GM19193 (cell line): Measurements from ENCODE around the gene CRNKL1.

Experiments
- POLR2A ChIP-seq: IDR thresholded peaks from 4 replicates; pipeline ENCODE4 v1.6.1; 2011; ENCODE audit not compliant: insufficient read depth, insufficient read length; ENCODE audit errors: extremely low read depth

Gene CRNKL1

DNA sequence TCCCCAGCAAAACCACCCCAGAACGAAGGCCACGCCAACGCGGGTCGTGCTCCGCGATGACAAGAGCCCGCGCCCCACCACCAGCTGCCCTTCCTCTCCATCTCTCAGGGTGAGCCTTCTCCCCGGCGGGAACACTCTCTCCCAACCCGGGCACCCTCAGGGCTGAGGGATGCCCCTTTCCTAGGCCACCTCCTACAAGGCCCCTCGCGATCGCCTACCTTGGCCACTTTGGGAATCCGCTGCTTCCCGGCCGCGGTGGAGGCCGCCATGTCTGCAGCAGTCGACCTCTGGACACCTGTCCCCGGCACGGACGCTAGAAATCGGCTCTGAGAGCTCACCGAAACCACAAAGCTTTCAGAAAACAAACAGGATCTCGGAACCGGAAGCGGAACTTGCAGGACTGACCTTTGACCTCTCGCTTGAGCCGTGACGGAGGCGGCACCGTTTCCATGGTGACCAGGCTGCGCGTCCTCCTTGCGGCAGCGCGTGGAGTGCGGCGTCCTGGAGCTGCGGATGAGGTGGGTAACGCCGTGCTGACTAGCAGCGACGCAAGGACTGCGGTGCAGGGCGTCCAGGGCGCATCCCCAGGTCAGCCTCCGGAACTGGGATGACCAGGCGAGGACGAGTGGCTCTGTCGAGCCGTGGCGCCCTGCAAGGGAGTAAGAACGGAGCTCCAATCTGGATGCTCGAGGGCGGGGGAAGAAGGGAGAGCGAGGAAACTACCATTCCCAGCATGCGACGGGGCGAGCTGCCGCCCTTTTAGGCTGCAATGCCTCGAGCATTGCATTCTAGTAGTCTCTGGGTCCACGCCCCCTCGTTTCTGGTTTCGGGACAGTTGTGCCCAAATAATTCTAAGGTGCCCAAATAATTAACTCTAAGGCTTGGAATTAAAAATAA lies at the start of gene CRNKL1, which contains the start of gene CFAP61:
CRNKL1 (minus strand) TSS at position 393 of the 897 bp plus-strand sequence; CDS start at position 269, 124 bp downstream.
CFAP61 (plus strand) TSS at position 459 of the 897 bp plus-strand sequence. CDS start 4,122 bp downstream, outside the sequence.
- TF ChIP-seq POLR2A: peak; percentile 86

DNA sequence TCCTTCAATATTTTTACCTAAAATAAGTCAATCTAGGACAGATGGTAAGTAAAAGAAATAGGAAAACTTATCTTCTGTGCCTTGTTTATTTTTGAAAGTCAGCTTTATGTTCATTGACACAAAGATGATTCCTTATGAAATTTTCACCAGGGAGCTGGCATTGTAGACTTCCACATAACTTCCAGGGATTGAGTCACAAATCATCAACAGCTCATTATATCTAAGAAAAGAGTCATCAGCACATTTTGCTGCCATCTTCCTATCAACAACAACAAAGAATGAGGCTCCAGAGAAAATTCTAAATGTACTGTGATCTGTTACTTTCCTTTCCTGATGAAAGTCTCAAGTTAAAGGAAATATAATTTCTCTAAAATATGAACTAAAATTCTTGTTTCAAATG lies 48.6 kb upstream of the CRNKL1 start:
- TF ChIP-seq POLR2A: no peak

DNA sequence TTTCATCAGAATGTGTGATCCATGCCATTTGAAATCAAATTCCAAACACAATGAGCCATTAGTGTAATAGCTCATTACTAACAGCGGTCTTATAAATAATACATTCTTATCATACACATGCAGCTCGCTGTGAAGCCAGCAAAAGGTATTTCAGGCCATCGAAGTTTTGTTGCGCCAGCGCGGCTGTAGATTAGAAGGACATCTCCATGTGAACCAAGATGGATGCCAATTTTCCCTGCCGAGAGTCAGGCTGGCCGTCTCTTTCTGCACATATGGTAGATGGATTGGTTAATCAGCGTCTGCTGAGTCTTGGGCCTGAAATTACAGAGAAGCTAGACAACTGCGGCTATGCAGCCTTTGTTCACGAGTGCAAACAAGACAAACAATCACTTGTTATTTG lies 44.2 kb upstream of the CRNKL1 start:
- TF ChIP-seq POLR2A: no peak

DNA sequence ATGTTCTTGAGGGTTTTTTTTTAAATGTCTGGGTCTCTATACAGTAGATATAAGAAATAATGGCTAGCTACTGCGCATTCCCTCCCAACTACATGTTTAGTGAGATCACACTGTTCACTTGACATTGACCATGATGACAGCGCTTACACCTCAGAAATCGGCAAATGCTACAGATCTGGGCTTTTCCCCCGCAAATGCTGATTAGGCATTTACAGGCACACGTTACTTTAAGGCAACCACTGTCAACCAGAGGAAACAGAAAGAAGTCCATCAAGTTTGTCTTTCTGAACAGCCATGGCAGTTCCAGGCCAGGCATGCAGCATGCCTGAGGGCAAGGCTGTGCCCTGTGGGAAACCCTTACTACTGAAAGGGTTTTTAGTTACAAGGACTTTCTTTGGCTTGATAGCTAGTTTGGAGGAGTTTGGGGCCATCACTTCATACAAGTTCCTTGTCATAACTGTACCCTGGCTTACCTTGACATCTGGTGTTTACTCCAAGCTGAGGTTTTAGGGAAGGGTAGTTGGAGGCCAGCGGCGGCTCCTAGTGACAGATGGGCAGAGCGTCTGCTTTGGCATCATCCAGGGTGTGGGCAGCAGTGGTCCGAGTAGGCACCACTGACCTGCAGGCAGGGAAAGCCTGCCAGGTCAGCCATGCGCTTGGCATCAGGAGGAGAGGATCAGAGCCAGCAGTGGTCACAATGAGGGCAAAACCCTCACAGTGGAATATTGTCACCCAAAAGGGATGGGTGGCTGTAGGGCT lies 43.0 kb upstream of the CRNKL1 start:
- TF ChIP-seq POLR2A: no peak

DNA sequence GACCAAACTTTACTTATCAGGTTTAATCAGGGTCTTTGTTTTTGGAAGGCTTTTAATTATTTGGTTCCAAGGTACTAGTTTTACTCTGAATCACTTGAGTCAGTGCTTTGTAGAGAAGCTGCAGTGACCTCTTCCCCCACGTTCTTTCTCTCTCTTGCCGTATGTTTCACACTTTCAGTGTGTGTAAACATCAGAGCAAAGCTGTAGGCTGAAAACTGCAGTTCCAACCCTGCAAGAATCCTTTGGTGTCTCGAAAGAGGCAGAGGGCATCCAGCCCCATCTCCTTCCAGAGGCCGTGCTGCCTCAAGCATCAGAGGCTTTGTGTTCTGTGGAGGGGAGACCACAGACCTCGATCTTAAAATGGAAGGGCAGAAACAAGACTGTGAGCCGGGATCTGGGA lies 42.1 kb upstream of the CRNKL1 start:
- TF ChIP-seq POLR2A: no peak

DNA sequence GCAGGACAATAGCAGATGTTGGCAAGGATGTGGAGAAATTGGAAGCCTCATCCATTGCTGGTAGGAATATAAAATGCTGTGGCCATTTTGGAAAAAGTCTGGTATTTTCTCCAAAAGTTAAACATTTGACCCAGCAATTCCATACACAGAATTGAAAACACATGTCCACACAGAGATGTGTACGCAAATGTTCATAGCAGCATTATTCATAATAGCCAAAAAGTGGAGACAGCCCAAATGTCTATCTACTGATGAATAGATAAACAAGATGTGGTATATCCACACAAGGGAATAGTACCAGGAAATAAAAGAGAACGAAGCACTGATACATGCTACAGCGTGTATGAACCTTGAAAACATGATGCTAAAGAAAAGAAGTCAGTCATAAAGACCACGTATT lies 40.6 kb upstream of the CRNKL1 start:
- no peak for TF ChIP-seq POLR2A

DNA sequence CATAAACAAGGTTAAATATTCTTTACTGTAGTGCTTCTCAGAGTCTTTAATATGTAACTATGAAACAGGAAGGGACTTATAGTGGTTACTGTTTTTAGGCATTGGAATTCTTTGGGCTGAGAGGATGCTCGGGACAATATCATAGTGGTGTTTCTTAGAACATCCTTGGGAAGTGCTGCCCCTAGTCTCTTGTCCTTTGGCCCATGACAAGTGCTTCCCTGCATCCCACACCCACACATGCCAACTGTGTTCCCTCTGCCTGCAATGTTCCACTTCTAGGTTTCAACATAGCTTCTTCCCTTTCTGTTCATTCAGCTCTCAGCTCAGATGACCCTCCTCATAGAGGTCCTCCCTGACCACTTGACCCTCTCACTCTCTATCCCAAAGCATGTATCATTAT lies 37.7 kb upstream of the CRNKL1 start:
- TF ChIP-seq POLR2A: no peak

DNA sequence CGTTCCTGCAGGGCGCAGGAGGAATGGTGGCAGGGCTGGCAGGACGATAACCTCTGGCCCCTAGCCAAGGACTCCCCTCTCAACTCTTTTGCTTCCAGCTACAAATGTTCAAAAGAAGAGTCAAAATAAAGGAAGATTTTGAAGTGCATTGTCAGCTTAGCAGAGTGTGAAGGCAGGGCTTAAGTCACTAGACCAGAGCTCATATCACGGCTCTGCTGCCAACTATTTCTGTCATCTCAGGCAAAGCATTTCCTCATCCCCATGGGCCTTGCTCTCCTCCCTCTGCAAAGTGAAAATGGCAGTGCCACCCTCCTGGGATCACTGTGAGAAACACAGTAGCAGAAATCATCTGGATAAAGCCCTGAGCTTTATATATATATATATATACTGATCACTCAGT lies 36.8 kb upstream of the CRNKL1 start:
- no peak for TF ChIP-seq POLR2A

DNA sequence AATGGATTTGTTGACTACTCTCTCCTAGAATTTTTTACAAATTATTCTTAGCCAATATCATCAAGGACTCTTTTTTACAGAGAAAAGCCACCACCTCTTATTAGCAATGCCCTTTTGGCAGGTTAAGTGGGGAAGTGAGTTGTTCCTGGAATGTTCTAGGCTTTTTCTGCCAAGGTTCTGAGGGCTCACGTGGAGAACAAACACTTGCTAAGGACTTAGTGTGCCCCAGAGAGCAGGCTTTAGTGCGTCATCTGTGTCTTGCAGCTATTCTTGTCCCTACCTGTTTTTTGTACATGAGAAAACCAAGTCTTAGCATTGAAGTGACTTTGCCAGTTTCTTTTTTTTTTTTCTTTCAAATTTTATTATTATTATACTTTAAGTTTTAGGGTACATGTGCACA lies 33.5 kb upstream of the CRNKL1 start:
- no peak for TF ChIP-seq POLR2A

DNA sequence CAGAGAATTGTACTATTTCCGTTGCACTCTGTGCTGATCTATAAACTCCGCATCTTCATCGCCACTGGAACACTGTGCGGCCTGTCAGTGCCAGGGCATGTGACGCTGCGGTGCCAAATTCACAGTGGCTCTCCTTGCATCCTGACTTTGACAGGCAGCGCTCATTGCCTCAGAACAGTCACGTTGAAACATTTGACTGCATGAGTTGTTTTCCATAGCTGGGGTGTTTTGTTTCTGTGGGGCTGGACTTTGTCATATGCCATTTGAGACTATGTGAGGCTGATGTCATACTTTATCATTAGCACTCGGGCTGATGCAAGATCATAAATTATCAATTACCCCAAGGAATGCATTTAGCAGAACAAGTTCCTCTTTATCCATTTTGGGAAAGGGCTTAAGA lies 32.8 kb upstream of the CRNKL1 start:
- no peak for TF ChIP-seq POLR2A

DNA sequence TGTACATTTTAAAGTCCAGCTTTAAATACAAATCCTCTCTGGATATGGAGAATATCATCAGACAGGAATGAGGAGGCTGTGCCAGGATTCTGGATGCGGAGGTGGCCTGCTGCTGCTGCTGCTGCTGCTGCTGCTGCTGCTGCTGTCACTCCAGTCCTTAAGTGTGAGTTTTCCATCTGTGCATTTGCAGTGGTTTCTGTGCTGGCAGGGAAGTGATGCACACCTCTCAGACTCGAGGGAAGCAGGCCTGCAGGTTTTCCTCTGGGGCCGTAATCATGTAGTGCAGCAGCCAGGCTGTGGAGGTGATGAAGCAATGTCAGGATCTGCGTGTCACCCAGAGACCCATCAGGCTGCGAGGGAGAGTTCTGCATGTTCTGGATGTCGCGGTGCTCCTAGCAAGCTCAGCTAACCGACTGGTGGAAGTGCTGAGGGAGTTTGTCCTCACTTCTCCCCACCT lies 32.1 kb upstream of the CRNKL1 start:
- TF ChIP-seq POLR2A: no peak

DNA sequence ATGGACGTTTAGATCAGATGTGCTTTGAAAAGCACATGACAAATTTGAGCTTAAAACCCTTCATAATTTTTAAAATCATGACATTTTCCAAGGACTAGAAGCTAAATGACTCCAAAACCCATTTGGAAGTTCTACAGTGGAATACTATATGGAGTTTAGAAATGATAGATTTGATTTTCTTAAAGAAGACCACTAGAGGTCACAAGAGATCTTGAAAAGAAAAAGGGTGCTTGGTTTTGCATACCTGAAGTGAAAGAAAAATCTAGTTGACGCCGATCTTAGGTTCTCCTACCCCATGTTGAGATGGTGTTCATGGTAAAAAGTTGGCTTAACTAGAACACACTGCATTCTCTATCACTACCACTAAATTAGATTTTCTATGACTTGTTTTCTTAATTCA lies 31.5 kb upstream of the CRNKL1 start:
- TF ChIP-seq POLR2A: no peak

DNA sequence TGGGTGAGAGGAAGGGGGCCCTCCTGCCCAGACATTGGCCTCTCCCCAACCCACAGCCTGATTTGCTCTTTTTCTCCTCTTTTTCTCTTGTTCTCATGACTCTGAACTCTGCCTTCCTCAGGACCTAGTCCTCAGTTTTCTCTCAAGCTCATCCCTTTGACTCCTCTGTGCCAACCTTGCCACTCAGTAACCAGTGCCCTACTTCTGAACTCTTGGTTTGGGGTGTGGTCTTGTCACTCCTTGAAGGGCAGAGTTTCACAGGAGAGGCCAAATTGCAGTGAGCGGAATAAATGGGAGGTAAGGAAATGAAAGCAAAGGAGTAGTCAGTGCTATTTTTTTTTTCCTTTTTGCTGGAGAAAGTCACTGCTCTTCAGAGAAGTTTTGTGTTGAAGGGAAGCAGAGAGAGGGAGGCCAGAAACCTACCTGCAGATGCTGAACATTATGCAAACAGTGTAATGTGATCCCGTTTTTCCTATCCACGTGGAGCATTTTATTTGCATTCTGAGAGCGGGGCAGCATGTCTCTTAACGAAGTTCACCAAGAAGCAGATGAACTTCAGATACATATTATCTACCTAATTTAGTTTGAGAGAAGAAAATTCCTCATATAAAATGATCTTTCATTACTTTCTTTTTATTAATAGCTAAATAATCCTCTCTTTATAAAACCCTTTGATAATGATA lies 27.0 kb upstream of the CRNKL1 start:
- TF ChIP-seq POLR2A: no peak

DNA sequence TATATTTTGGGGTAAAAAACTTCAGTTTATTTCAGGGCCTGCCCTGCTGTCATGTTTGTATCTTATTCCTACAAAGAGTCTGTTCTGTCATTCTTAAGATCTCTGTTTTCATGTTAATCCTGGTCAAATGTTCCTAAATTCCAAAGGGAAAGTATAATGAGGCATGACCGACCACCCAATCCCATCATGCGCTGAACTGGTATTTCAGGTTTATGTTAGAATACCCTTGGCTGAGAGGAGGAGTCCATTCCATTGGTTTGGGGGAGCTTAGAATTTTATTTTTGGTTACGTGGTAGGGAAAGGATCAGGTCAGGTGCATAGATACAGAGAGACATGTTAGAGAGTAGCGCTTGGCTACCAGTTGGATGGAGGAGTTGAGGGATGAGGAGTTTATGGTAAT lies 25.8 kb upstream of the CRNKL1 start:
- TF ChIP-seq POLR2A: no peak
